Stimulated activated CD4-positive, alpha-beta T cell treated with anti-CD3 and anti-CD28 coated beads, Interleukin-15, amount 100 ng/mL, for 48 hours (primary cell): ENCODE results near the gene RRP9.
"Not testable (repeated sequence)": the region's sequence is repeated elsewhere in the genome, so short reads cannot be mapped to it uniquely, and the experiment has no call there.

ENCODE experiments used
- DNase-seq, 2 donors: peaks; one replicate each; pipeline ENCODE4 v3.0.0-alpha.2; 2020; ENCODE audit warnings: low read depth in 2 of 2

RRP9 gene

GRCh38 chr3:51941798-51942602, at the start of gene RRP9, which contains the start of gene PARP3:
Gene RRP9 (minus strand): TSS chr3:51941904. CDS start chr3:51941867, 37 bp downstream.
Gene PARP3 (plus strand): TSS chr3:51942363. CDS start chr3:51943356, 993 bp downstream.
- peak; percentile 100 for DNase-seq

GRCh38 chr3:51990501-51990971, 48.8 kb upstream of the RRP9 start:
- DNase-seq, result not testable (repeated sequence)

- no peak for DNase-seq
Observed at GRCh38 chr3:51988286-51989146, 46.8 kb upstream of the RRP9 start.

- no peak for DNase-seq
Observed at GRCh38 chr3:51987568-51987967, 45.9 kb upstream of the RRP9 start.

- DNase-seq, result no peak
Observed at GRCh38 chr3:51986010-51986947, 44.6 kb upstream of the RRP9 start.

- no peak for DNase-seq
Observed at GRCh38 chr3:51985063-51985462, 43.4 kb upstream of the RRP9 start.

GRCh38 chr3:51984269-51984647, 42.6 kb upstream of the RRP9 start:
- no peak for DNase-seq

- DNase-seq, result no peak
Observed at GRCh38 chr3:51983578-51984268, 42.0 kb upstream of the RRP9 start.

GRCh38 chr3:51982838-51983577, 41.3 kb upstream of the RRP9 start, which contains the start of gene ACY1:
Gene ACY1 (plus strand): TSS chr3:51983535. CDS start chr3:51984065, 530 bp downstream.
- peak; percentile 68 to 79 for DNase-seq

GRCh38 chr3:51982352-51982837, 40.7 kb upstream of the RRP9 start:
- no peak for DNase-seq

GRCh38 chr3:51980253-51980652, 38.5 kb upstream of the RRP9 start:
- DNase-seq, result no peak

- DNase-seq, result no peak
Observed at GRCh38 chr3:51978143-51978502, 36.4 kb upstream of the RRP9 start.

GRCh38 chr3:51977446-51978142, 35.9 kb upstream of the RRP9 start:
- DNase-seq, result no peak

- no peak for DNase-seq
Observed at GRCh38 chr3:51975852-51976549, 34.3 kb upstream of the RRP9 start.

GRCh38 chr3:51974963-51975851, 33.5 kb upstream of the RRP9 start, which contains the start of gene ABHD14A:
Gene ABHD14A (plus strand): TSS chr3:51975064. CDS start chr3:51975136, 72 bp downstream.
- DNase-seq, result peak; percentile 38 to 54

- DNase-seq, result no peak
Observed at GRCh38 chr3:51974277-51974962, 32.7 kb upstream of the RRP9 start.

- DNase-seq, result no peak
Observed at GRCh38 chr3:51971350-51971749, 29.6 kb upstream of the RRP9 start.
